GM19397 (cell line): ENCODE measurements around the gene CHI3L2.

Source experiments
- ATAC-seq: cut with Tn5 transposase; IDR thresholded peaks from one replicate; pipeline ENCODE4 v1.9.1; 2021; ENCODE audit warnings: mild to moderate bottlenecking, moderate library complexity; ENCODE audit not compliant: unreplicated experiment

Gene CHI3L2

GRCh38 chr1:111227434-111227833 lies at the start of gene CHI3L2:
TSS of gene CHI3L2 (plus strand) at chr1:111227713. CDS start at chr1:111227730, 17 bp downstream.
- no peak for ATAC-seq

DNA sequence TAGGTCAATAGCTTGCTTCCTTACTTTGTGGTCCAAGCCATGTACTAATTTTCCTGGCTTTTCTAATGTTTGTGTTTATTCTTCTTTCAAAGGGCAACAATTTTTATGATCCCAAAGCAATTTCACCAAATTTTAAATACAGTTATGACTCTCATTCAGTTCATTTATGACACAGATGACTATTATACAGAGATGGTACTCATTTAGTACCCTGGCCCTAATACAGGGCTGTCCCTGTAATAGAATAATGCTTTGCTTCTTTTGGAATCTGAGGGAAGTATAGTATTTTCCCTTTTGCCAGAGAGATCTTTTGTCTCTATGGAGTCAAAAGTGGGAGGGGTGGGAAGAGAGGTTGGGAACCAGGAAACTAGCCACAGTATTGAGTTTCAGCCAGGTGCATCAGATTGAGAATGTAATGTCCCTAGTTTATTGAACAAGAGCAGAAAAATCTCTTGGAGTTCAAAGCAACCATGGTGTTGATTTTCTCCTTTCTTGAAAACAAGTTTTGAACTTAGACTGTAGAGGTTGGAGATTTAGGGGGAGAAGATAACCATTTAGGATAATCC lies 47.5 kb upstream of the CHI3L2 start:
- no peak for ATAC-seq

GRCh38 chr1:111182052-111182451 lies 45.5 kb upstream of the CHI3L2 start:
- no peak for ATAC-seq

DNA sequence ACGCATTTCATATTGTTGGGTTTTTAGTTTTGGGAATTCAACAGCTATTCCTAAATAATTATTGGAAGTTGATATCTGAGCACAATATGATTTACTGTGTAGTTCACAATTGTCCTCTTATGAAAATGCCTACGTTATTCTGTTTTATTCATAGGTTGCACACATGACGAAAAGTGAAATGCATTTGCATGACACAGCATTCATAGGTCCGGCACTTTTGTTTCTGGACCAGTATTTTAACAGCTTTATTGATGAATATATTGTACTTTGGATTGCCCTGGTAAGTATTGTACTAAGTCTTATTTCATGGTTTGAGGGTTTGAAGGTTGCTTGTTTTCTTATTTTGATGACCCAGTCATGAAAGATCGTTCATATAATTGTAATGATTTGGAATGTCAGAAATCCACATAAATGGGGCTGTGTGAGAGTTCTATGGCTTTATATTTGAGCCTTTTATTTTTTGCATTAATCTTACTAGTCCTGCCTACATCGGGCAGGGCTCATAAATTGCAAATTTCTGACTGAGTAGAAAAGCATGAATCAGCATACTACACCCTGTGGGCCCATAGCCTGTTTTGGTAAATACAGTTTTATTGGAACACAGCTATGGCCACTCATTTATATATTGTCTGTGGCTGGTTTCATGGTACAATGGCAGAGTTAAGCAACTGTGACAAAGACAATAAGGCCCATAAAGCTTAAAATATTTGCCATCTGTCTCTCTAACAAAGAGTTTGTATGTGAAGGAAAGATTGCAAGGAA lies 44.0 kb upstream of the CHI3L2 start:
- no peak for ATAC-seq

GRCh38 chr1:111184663-111185062 lies 42.9 kb upstream of the CHI3L2 start:
- no peak for ATAC-seq

GRCh38 chr1:111190931-111191451 lies 36.5 kb upstream of the CHI3L2 start:
- ATAC-seq, result no peak

DNA sequence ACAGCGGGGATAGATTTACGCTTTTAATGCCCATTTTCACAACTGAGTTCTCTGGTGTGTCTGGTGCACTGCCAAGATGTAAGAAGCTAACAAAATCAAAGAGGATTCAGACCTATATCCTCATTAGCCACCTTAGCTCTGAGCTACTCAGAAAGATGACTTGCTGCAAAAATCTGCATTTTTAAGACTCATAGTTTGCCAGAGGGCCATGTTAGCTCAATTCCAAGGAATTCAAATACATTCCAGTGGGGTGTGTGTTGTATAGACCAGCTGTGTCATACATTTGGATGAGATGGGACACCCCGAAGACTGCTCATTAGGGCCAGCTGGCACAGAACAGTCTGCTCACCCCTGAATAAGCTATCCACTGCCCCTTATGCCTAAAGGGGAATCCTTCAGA lies 36.0 kb upstream of the CHI3L2 start:
- ATAC-seq, result no peak

DNA sequence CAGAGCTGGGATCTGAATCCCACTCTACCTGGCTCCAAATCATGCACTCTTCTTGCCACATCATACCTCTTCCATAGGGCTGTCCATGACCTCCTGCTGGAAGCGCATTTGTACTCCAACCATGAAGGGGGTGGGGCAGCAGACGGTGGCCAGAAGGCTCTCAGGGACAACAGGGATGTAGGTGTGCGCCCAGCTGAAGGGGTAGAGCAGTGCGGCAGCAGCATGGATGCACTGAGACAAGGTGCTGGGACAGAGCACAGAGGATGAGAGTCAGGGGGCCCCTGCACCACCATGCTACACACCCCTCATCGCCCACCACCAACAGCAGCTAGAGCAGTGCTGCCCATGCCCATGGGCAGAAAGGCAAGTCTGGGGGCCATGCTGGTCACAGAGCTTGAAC lies 35.4 kb upstream of the CHI3L2 start:
- no peak for ATAC-seq

DNA sequence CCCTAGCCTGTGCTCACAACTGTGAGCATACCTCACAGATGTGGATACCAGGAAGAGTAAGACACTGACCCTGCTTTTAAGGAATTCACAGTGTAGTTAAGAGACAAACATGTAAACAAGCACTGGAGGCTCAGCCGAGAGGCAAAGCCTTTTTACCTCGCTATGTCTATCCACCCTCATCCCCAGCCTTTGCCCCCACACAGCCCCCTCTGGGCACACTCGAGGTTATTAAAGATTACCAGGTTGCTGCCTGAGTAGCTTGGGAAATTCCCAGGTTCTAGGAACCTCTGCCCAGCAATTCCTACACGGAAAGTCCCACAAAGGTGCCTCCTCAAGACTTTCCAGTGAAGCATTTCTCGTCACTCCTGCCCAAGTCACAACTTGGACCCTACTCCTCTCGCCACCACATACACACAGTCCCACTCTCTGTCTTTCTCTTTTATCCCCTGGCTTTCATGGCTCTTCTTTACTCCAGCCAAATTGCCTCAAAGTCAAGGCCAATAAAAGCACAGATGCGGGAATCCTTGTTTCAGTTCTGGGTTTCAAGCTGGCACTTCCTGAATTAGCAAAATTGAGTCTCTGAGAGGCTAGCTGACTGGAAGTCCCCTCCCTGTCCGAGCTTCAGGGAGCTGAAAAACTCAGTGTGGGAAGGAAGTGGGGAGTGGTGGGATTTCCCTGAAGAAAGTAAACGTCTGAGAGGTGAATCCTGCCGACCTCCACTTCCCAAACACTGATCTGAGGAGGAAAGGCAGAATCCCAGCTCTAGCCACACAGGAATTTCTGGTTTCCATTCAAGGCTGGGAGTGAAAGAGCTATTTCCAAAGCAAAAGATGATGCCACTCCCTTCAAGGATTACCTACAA lies 34.6 kb upstream of the CHI3L2 start:
- no peak for ATAC-seq

DNA sequence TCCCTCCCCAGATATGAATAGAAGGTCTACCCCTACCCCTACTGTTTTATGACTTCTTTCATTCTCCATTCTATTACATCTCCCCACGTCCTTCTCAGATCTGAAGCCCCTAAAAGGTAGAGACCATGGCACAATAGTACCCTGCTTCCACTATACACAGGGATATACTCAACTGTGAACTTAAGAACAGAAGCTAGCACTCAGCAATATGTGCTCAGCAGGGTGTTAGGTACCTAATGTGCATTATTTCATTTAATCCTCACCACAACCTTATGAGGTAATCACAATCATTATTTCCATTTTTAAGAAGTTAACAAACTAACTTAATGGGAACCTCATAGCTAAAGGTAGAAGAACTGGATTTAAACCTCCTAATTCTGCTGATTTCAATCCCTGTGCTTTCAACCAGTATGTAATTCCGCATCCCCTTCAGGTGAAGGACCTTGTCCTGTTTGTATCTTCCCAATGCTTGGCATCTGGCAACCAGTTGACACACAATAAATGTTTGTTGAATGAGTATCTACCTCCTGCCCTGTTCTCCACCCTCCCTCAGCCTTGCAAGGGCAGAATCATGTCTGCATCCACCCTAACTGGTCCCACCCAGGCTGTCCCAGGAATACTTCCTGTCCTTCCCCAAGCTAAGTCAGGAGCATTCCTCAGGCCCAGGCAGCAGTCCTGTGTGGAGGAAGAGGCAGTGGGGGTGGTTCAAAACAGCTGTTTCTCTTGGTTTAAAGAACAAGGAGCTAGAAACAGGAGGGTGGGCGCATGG lies 33.6 kb upstream of the CHI3L2 start:
- no peak for ATAC-seq

DNA sequence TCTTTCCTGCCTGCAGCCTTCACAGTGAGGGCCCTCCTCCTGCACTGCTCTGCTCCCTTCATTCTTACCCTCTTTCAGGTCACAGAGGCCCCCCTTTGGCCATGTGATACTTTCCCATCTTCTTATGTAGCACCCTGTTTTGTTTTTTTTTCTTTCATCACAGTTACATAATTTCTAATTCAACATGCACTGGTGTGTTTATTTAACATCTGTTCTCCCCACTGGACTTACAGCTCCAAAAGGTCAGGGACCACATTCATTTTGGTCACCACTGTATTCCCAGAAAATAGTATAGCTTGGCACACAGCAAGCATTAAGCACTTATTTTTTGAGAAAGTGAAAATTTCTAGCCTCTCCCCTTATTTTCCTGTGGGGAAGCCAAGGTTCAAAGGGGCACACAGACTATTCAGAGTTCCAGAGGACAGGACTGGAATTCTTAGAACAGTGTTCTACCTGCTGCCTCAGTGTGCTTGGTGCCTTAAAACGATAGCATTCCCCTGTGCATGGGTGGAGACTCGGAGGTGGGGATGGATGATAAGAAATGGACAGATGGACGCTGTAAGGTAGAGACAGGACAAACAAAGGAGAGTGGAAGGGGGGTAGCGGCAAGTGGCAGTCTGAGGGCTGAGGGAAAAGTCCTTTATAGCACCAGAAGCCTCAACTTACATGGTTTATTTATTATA lies 32.4 kb upstream of the CHI3L2 start:
- ATAC-seq, result no peak

GRCh38 chr1:111196213-111196612 lies 31.3 kb upstream of the CHI3L2 start:
- no peak for ATAC-seq

DNA sequence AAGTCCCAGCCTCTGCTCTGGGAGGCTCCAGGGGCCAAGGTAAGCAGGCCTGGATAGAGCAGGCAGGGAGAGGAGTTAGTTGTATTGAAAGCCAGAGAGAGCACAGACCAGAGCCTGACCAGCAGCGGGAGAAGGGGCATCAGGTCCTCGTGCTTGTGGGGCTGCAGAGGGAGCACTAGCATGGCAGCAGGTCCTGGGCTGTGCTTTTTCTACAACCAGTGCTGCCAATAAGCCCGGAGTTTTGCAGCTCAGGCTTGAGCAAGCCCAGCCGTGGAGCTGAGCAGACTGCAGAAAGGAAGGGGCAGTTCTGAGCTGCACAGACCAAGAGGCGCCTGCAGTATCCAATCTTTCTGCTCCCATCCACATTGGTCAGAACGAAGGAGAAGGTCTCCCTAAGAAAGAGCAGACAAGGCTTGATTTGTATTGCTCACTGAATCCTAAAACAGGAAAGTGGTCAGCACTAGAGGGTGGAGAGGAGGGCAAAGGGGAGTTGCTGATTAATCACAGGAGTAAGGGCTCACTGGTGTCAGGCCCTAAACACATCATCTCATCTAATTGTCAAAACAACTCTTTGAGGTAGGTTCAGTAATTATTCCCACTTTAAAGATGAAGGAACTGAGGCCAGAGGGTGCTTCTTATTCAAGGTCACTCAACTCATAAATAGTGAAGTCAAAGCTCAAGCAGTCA lies 29.8 kb upstream of the CHI3L2 start:
- no peak for ATAC-seq

DNA sequence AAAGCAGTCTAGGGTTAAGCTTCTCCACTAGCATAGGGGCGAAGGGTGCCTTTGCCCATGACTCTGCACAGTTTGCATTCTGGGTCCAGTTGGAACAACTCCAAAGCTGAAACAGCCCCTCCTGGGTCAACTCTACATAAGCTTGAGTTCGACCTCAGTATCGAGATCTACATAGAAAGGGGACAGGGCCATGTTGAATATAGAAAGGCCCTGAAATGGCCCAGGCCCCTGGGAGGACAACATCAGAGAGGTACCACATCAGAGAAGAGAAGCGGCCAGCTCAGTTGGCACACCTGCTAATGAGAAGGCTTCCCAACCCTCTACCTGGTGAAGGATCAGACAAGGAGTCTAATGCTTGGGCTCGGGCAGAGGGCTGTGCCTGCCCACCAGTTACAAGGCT lies 28.7 kb upstream of the CHI3L2 start:
- no peak for ATAC-seq

- ATAC-seq, result no peak
Observed at GRCh38 chr1:111199329-111199728, 28.2 kb upstream of the CHI3L2 start.

DNA sequence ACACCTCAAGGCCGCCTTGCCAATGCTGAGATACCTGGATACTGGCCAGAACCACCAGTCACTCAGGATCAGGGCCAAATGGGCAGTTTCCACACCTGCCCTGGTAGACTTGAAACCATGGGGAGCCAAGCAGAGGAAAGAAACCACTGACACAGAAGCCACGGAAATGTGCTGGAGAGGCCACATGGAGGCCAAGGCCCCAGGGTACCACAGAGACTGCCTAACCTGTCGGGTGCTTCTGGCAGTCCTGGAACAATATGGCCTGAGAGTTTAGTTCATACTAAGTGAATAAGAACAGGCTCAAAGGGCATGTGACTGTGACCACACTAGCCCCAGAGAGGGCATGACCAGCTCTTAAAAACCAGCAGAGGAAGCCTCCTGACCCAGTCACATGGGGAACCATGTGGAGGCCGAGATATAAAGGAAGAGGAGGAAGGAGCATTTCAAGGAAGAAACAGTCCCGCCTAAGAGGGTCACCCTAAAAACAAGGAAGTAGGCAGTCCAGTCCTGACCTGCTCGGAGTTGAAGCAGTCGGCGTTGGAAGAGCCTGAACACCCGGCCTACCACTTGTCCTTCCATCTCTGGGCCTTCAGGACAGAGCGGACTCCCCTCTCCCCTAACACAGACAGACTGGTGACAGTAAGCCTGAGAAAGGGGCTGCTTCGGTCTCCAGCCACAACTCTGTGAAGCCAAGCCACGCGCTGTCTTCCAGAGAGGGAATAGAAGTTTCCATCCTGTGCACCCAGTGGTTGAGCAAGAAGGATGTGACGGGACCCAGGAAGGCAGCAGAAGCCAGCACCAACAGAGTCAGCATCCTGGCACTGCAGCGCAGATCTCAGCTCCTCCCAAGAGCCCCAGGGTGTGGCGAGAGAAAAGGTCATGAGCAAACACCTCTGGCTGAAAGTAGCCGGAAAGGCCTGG lies 27.4 kb upstream of the CHI3L2 start, which contains the start of gene DENND2D:
TSS of gene DENND2D (minus strand) at position 766 of the 921 bp plus-strand sequence. CDS start at position 579, 187 bp downstream.
- no peak for ATAC-seq

GRCh38 chr1:111200802-111201161 lies 26.7 kb upstream of the CHI3L2 start:
- ATAC-seq, result no peak

GRCh38 chr1:111201275-111202090 lies 26.0 kb upstream of the CHI3L2 start:
- no peak for ATAC-seq
